GM20431 (cell line): ENCODE results near the gene CCNDBP1.
"Not testable (repeated sequence)": the region's sequence is repeated elsewhere in the genome, so short reads cannot be mapped to it uniquely, and the experiment has no call there.

Experiments
- in situ Hi-C: fragments of 300-500 bp; cut with MseI, MboI; formaldehyde crosslinking; loops from one replicate; pipeline ENCODE4 v1.15.0; 2020; ENCODE audit warnings: low sequenced_read_pairs; ENCODE audit not compliant: unreplicated experiment

The CCNDBP1 gene

GRCh38 chr15:43212951-43213350 lies 27.7 kb downstream of the CCNDBP1 start:
- in situ Hi-C loops, result loop anchor here (10.0 kb wide), 1 partner anchor 72 kb away; no protein-coding TSS in a partner anchor

- in situ Hi-C loops, result loop anchor here (10.0 kb wide), 1 partner anchor 71 kb away; no protein-coding TSS in a partner anchor
Observed at GRCh38 chr15:43213466-43213865, 28.3 kb downstream of the CCNDBP1 start.

GRCh38 chr15:43214169-43214568 lies 29.0 kb downstream of the CCNDBP1 start:
- in situ Hi-C loops, result loop anchor here (10.0 kb wide), 1 partner anchor 71 kb away; no protein-coding TSS in a partner anchor

- in situ Hi-C loops, result loop anchor here (10.0 kb wide), 1 partner anchor 70 kb away; no protein-coding TSS in a partner anchor
Observed at GRCh38 chr15:43214592-43215295, 29.5 kb downstream of the CCNDBP1 start.

GRCh38 chr15:43215961-43216360 lies 30.8 kb downstream of the CCNDBP1 start:
- in situ Hi-C loops, result loop anchor here (10.0 kb wide), 1 partner anchor 69 kb away; no protein-coding TSS in a partner anchor

- in situ Hi-C loops, result loop anchor here (10.0 kb wide), 1 partner anchor 66 kb away; no protein-coding TSS in a partner anchor
Observed at GRCh38 chr15:43218908-43219706, 33.9 kb downstream of the CCNDBP1 start.

GRCh38 chr15:43219929-43220928 lies 35.0 kb downstream of the CCNDBP1 start:
- in situ Hi-C loops, result loop anchor here (10.0 kb wide), 1 partner anchor 65 kb away; no protein-coding TSS in a partner anchor

- in situ Hi-C loops, result no loop called here
Observed at GRCh38 chr15:43220991-43221403, 35.8 kb downstream of the CCNDBP1 start, which contains the start of gene EPB42. Gene EPB42 (minus strand): TSS chr15:43221018. CDS start chr15:43220825, 193 bp downstream.

GRCh38 chr15:43221422-43221821 lies 36.2 kb downstream of the CCNDBP1 start:
- in situ Hi-C loops, result no loop called here

GRCh38 chr15:43225201-43225949 lies 40.2 kb downstream of the CCNDBP1 start:
- in situ Hi-C loops, result no loop called here

- in situ Hi-C loops, result not testable (repeated sequence)
Observed at GRCh38 chr15:43225950-43226255, 40.7 kb downstream of the CCNDBP1 start.

GRCh38 chr15:43226436-43227305 lies 41.5 kb downstream of the CCNDBP1 start:
- in situ Hi-C loops, result no loop called here

- in situ Hi-C loops, result no loop called here
Observed at GRCh38 chr15:43229977-43230376, 44.8 kb downstream of the CCNDBP1 start.

GRCh38 chr15:43230640-43231115 lies 45.5 kb downstream of the CCNDBP1 start:
- in situ Hi-C loops, result no loop called here

GRCh38 chr15:43232289-43232874 lies 47.2 kb downstream of the CCNDBP1 start:
- in situ Hi-C loops, result no loop called here

GRCh38 chr15:43235536-43235935 lies 50.3 kb downstream of the CCNDBP1 start:
- in situ Hi-C loops, result no loop called here

GRCh38 chr15:43237842-43238470 lies 52.8 kb downstream of the CCNDBP1 start:
- in situ Hi-C loops, result no loop called here
